ENCODE results near the gene TTBK1. TPM values are rescaled to one million over a fixed set of nuclear protein-coding genes. Genes with fewer than 3 reads are reported as not detected.

The TTBK1 gene
- total RNA-seq, 2 experiments from 2014 or later: 0.30 TPM

- Mint-ChIP-seq H3K4me1 (no peaks in the 10 kb centered on the region), H3K9me3 (no peaks in the 10 kb centered on the region), H3K27me3 (no peaks in the 10 kb centered on the region), H3K36me3 (ENCODE audit: low read depth) (peaks cover 16% of the 10 kb centered on the region), H3K27ac (no peak overlapping the region), H3K4me3 (no peak overlapping the region)
- no peak for DNase-seq
- ChIA-PET POLR2A (interaction anchor here (1.3 kb wide), 1 partner anchor 9 kb away, joined by 7 read pairs; no protein-coding TSS in a partner anchor), CTCF (no interaction called here)
Measured at GRCh38 chr6:43215066-43215465, 28.2 kb upstream of the TTBK1 start.

GRCh38 chr6:43216200-43216599 is 27.1 kb upstream of the TTBK1 start:
- Mint-ChIP-seq H3K27me3 (no peaks in the 10 kb centered on the region), H3K36me3 (ENCODE audit: low read depth) (peaks cover 20% of the 10 kb centered on the region), H3K4me3 (no peak overlapping the region), H3K4me1 (no peaks in the 10 kb centered on the region), H3K9me3 (no peaks in the 10 kb centered on the region), H3K27ac (no peak overlapping the region)
- DNase-seq: no peak
- POLR2A ChIA-PET: interaction anchor here (1.1 to 1.3 kb wide), 2 partner anchors 8 to 31 kb away, joined by 3 to 7 read pairs; no protein-coding TSS in a partner anchor
- CTCF ChIA-PET: interaction anchor here (0.7 kb wide), 1 partner anchor 13 kb away, joined by 3 read pairs; the partner anchor contains the start of gene DNPH1

- Mint-ChIP-seq H3K27ac (no peak overlapping the region), H3K36me3 (ENCODE audit: low read depth) (peaks cover 20% of the 10 kb centered on the region), H3K4me3 (no peak overlapping the region), H3K27me3 (no peaks in the 10 kb centered on the region), H3K9me3 (no peaks in the 10 kb centered on the region), H3K4me1 (no peaks in the 10 kb centered on the region)
- CTCF ChIA-PET: interaction anchor here (1.0 kb wide), 1 partner anchor 12 kb away, joined by 4 read pairs; the partner anchor contains the start of gene DNPH1
- DNase-seq: no peak
- POLR2A ChIA-PET: no interaction called here
Measured at GRCh38 chr6:43217351-43217750, 25.9 kb upstream of the TTBK1 start.

- Mint-ChIP-seq H3K4me1 (peaks cover 10% of the 10 kb centered on the region), H3K36me3 (ENCODE audit: low read depth) (peaks cover 31% of the 10 kb centered on the region), H3K4me3 (no peak overlapping the region), H3K27ac (no peak overlapping the region), H3K27me3 (no peaks in the 10 kb centered on the region), H3K9me3 (no peaks in the 10 kb centered on the region)
- ChIA-PET CTCF (interaction anchor here (1.1 to 1.5 kb wide), 2 partner anchors 10 kb away, joined by 3 to 4 read pairs; partner anchors contain the start of gene DNPH1), POLR2A (no interaction called here)
- no peak for DNase-seq
Measured at GRCh38 chr6:43219119-43219518, 24.2 kb upstream of the TTBK1 start.

- Mint-ChIP-seq H3K27me3 (no peaks in the 10 kb centered on the region), H3K4me3 (no peak overlapping the region), H3K9me3 (no peaks in the 10 kb centered on the region), H3K27ac (no peak overlapping the region), H3K36me3 (ENCODE audit: low read depth) (peaks cover 36% of the 10 kb centered on the region), H3K4me1 (peaks cover 17% of the 10 kb centered on the region)
- no peak for DNase-seq
- CTCF ChIA-PET: interaction anchor here (1.1 to 1.8 kb wide), 2 partner anchors 9 to 10 kb away, joined by 3 to 11 read pairs; partner anchors contain the start of gene DNPH1
- POLR2A ChIA-PET: interaction anchor here (0.7 kb wide), 1 partner anchor 23 kb away, joined by 3 read pairs; no protein-coding TSS in a partner anchor
Measured at GRCh38 chr6:43219814-43220213, 23.5 kb upstream of the TTBK1 start.

GRCh38 chr6:43220439-43220951 is 22.8 kb upstream of the TTBK1 start:
- ChIA-PET CTCF (interaction anchor here (0.5 to 1.8 kb wide), 2 partner anchors 9 to 236 kb away, joined by 4 to 11 read pairs; partner anchors contain the start of gene DNPH1), POLR2A (interaction anchor here (0.7 to 0.8 kb wide), 2 partner anchors 24 to 32 kb away, joined by 3 read pairs; no protein-coding TSS in a partner anchor)
- H3K9me3 Mint-ChIP-seq: no peaks in the 10 kb centered on the region
- no peaks in the 10 kb centered on the region for H3K27me3 Mint-ChIP-seq
- no peak for DNase-seq
- H3K27ac Mint-ChIP-seq: no peak overlapping the region
- H3K4me3 Mint-ChIP-seq: no peak overlapping the region
- H3K36me3 Mint-ChIP-seq (ENCODE audit: low read depth): peaks cover 34% of the 10 kb centered on the region
- H3K4me1 Mint-ChIP-seq: peaks cover 21% of the 10 kb centered on the region

GRCh38 chr6:43221046-43221972 is 22.0 kb upstream of the TTBK1 start:
- Mint-ChIP-seq H3K9me3 (no peaks in the 10 kb centered on the region), H3K4me1 (peaks cover 29% of the 10 kb centered on the region), H3K4me3 (no peak overlapping the region), H3K27ac (no peak overlapping the region), H3K36me3 (ENCODE audit: low read depth) (peaks cover 35% of the 10 kb centered on the region), H3K27me3 (no peaks in the 10 kb centered on the region)
- CTCF ChIA-PET: interaction anchor here (1.8 kb wide), 1 partner anchor 8 kb away, joined by 11 read pairs; the partner anchor contains the start of gene DNPH1
- POLR2A ChIA-PET: interaction anchor here (0.8 kb wide), 1 partner anchor 32 kb away, joined by 3 read pairs; no protein-coding TSS in a partner anchor
- no peak for DNase-seq

GRCh38 chr6:43222418-43223059 is 20.7 kb upstream of the TTBK1 start:
- CTCF ChIA-PET: no interaction called here
- no peak overlapping the region for H3K4me3 Mint-ChIP-seq
- no peaks in the 10 kb centered on the region for H3K9me3 Mint-ChIP-seq
- POLR2A ChIA-PET: interaction anchor here (3.0 kb wide), 1 partner anchor 49 kb away, joined by 21 read pairs; the partner anchor contains the start of gene SRF
- H3K27ac Mint-ChIP-seq: peak overlapping the region; percentile 67
- peaks cover 39% of the 10 kb centered on the region for H3K36me3 Mint-ChIP-seq (ENCODE audit: low read depth)
- no peaks in the 10 kb centered on the region for H3K27me3 Mint-ChIP-seq
- no peak for DNase-seq
- peaks cover 35% of the 10 kb centered on the region for H3K4me1 Mint-ChIP-seq

GRCh38 chr6:43223175-43223574 is 20.1 kb upstream of the TTBK1 start:
- no peaks in the 10 kb centered on the region for H3K27me3 Mint-ChIP-seq
- peaks cover 39% of the 10 kb centered on the region for H3K36me3 Mint-ChIP-seq (ENCODE audit: low read depth)
- no peak overlapping the region for H3K4me3 Mint-ChIP-seq
- no peak for DNase-seq
- ChIA-PET CTCF (no interaction called here), POLR2A (interaction anchor here (1.7 to 3.0 kb wide), 2 partner anchors 18 to 50 kb away, joined by 4 to 21 read pairs; partner anchors contain the start of gene SRF)
- no peaks in the 10 kb centered on the region for H3K9me3 Mint-ChIP-seq
- peak overlapping the region; percentile 67 for H3K27ac Mint-ChIP-seq
- peaks cover 41% of the 10 kb centered on the region for H3K4me1 Mint-ChIP-seq

- Mint-ChIP-seq H3K36me3 (ENCODE audit: low read depth) (peaks cover 29% of the 10 kb centered on the region), H3K4me3 (no peak overlapping the region), H3K9me3 (no peaks in the 10 kb centered on the region), H3K4me1 (peaks cover 53% of the 10 kb centered on the region), H3K27ac (peak overlapping the region; percentile 48), H3K27me3 (peaks cover 3% of the 10 kb centered on the region)
- no peak for DNase-seq
- ChIA-PET CTCF (no interaction called here), POLR2A (interaction anchor here (1.2 kb wide), 1 partner anchor 54 kb away, joined by 6 read pairs; no protein-coding TSS in a partner anchor)
Measured at GRCh38 chr6:43226192-43226851, 17.0 kb upstream of the TTBK1 start.

GRCh38 chr6:43228951-43229802 is 14.1 kb upstream of the TTBK1 start, which contains the start of gene DNPH1:
Gene DNPH1, minus strand, starts transcription at chr6:43229481. Its CDS starts 25 bp downstream, at chr6:43229456.
- Mint-ChIP-seq H3K4me1 (peaks cover 43% of the 10 kb centered on the region), H3K9me3 (no peaks in the 10 kb centered on the region), H3K27me3 (peaks cover 9% of the 10 kb centered on the region), H3K27ac (peak within 1 kb of the TSS; percentile 83), H3K4me3 (peak within 1 kb of the TSS; percentile 84), H3K36me3 (ENCODE audit: low read depth) (peaks cover 18% of the 10 kb centered on the region)
- ChIA-PET POLR2A (interaction anchor here (0.9 to 1.5 kb wide), 12 partner anchors 9 to 278 kb away, joined by 3 to 13 read pairs (median 4); partner anchors contain the start of genes ABCC10, CUL7, CUL9 and ZNF318), CTCF (interaction anchor here (0.5 to 3.9 kb wide), 41 partner anchors 9 to 463 kb away, joined by 3 to 24 read pairs (median 4); partner anchors contain the start of genes ABCC10, CRIP3, CUL9 and POLR1C)
- DNase-seq: peak; percentile 83

Data from activated CD4-positive, alpha-beta memory T cell treated with anti-CD3 and anti-CD28 coated beads, Interleukin-2, amount 10 ng/mL, durations not matched to agents 7 days and 5 days (primary cell).